GM23338 (cell line): ENCODE data around the gene WDR62. TPM values are rescaled to one million over a fixed set of nuclear protein-coding genes. Genes with fewer than 3 reads are reported as not detected.
"Not testable (repeated sequence)": the region's sequence is repeated elsewhere in the genome, so short reads cannot be mapped to it uniquely, and the experiment has no call there.

ENCODE experiments used
- ATAC-seq: fragments of 200-7000 bp; cut with Tn5 transposase; 3 replicates; pipeline ENCODE4 v1.9.1; 2020
- DNase-seq: peaks from one replicate; pipeline ENCODE4 v3.0.0-alpha.2; 2015; ENCODE audit warnings: low spot score
- H2AFZ ChIP-seq: fragments of 200-600 bp; sonication (generic); 2 replicates; pipeline ENCODE4 v1.8.0; 2016; ENCODE audit warnings: antibody characterized with exemption, mild to moderate bottlenecking, moderate library complexity
- H3F3A ChIP-seq: fragments of 200-600 bp; sonication (generic); replicated peaks from 2 replicates; pipeline ENCODE4 v1.8.0; 2017; ENCODE audit warnings: antibody characterized with exemption, mixed run types, low read depth
- H3K27ac ChIP-seq: fragments of 200-600 bp; sonication (generic); 2 replicates; pipeline ENCODE4 v1.6.1; 2016; ENCODE audit warnings: low read depth
- H3K27me3 ChIP-seq: fragments of 200-600 bp; sonication (generic); 2 replicates; pipeline ENCODE4 v1.8.0; 2016; ENCODE audit warnings: mild to moderate bottlenecking, mixed run types, moderate library complexity; ENCODE audit not compliant: insufficient read depth
- H3K36me3 ChIP-seq: fragments of 200-600 bp; sonication (generic); 2 replicates; pipeline ENCODE4 v1.8.0; 2016; ENCODE audit warnings: mild to moderate bottlenecking; ENCODE audit not compliant: insufficient read depth
- H3K4me1 ChIP-seq: fragments of 200-600 bp; sonication (generic); 2 replicates; pipeline ENCODE4 v1.8.0; 2016; ENCODE audit warnings: mild to moderate bottlenecking, moderate library complexity; ENCODE audit not compliant: insufficient read depth
- H3K4me2 ChIP-seq: fragments of 200-600 bp; sonication (generic); 2 replicates; pipeline ENCODE4 v1.7.1; 2017; ENCODE audit warnings: mixed run types
- H3K4me3 ChIP-seq: fragments of 200-600 bp; sonication (generic); 2 replicates; pipeline ENCODE4 v1.6.1; 2016; ENCODE audit warnings: mixed run types
- H3K79me2 ChIP-seq: fragments of 200-600 bp; sonication (generic); replicated peaks from 2 replicates; pipeline ENCODE4 v1.8.0; 2017; ENCODE audit warnings: mild to moderate bottlenecking; ENCODE audit not compliant: insufficient read depth
- H3K9me2 ChIP-seq: fragments of 200-600 bp; sonication (generic); 2 replicates; pipeline ENCODE4 v1.8.0; 2017; ENCODE audit not compliant: insufficient read depth
- H4K20me1 ChIP-seq: fragments of 200-600 bp; sonication (generic); replicated peaks from 2 replicates; pipeline ENCODE4 v1.8.0; 2017; ENCODE audit warnings: mild to moderate bottlenecking; ENCODE audit not compliant: insufficient read depth
- H3K27ac Mint-ChIP-seq: 2 replicates; pipeline ENCODE4 v1.8.0; 2020; ENCODE audit warnings: inconsistent platforms, mild to moderate bottlenecking, moderate library complexity, mixed read lengths
- H3K27me3 Mint-ChIP-seq: 3 replicates; pipeline ENCODE4 v1.8.0; 2022; ENCODE audit warnings: low read depth, mild to moderate bottlenecking, moderate library complexity, mixed read lengths, inconsistent platforms; ENCODE audit not compliant: insufficient read depth, poor library complexity
- H3K36me3 Mint-ChIP-seq: 3 replicates; pipeline ENCODE4 v1.8.0; 2021; ENCODE audit warnings: low read depth, mild to moderate bottlenecking, inconsistent platforms, moderate library complexity, mixed read lengths
- H3K4me1 Mint-ChIP-seq: 3 replicates; pipeline ENCODE4 v1.8.0; 2020; ENCODE audit warnings: mild to moderate bottlenecking, inconsistent platforms, mixed read lengths
- H3K4me3 Mint-ChIP-seq: 3 replicates; pipeline ENCODE4 v1.8.0; 2021; ENCODE audit warnings: moderate library complexity, mild to moderate bottlenecking, inconsistent platforms, mixed read lengths
- H3K9me3 Mint-ChIP-seq: 3 replicates; pipeline ENCODE4 v1.8.0; 2020; ENCODE audit warnings: moderate library complexity, mild to moderate bottlenecking, inconsistent platforms, mixed read lengths
- CREB1 ChIP-seq: fragments of 250-450 bp; sonication (Bioruptor Pico); IDR thresholded peaks from 2 replicates; pipeline ENCODE4 v1.5.0; 2020; ENCODE audit warnings: low read depth, mild to moderate bottlenecking, moderate library complexity
- STAT1 ChIP-seq: IDR thresholded peaks from one replicate; pipeline ENCODE4 v1.6.1; 2016; ENCODE audit warnings: antibody characterized with exemption; ENCODE audit not compliant: unreplicated experiment
- polyA plus RNA-seq: library from polyadenylated mRNA; unstranded; fragments of >200 nt; fragmentation: Nextera tagmentation; extraction: Ambion mirVana; gene quantifications from 2 replicates; pipeline ENCODE4 v1.2.1, GENCODE V29; 2016
- total RNA-seq: library from RNA; depleted of rRNA; stranded (reverse); fragments of >200 nt; shearing (Covaris generic); gene quantifications from 2 replicates; pipeline ENCODE4 v1.2.3, GENCODE V29; 2014
- TF ChIP-seq, protein P1 (sequence below): fragments of 250-450 bp; sonication (Bioruptor Pico); IDR thresholded peaks from 2 replicates; pipeline ENCODE4 v1.5.0; 2020; ENCODE audit warnings: mild to moderate bottlenecking, moderate library complexity
- TF ChIP-seq, protein P2 (sequence below), 2 experiments: fragments of 200-600 bp in 1 of 2; sonication (generic) in 1 of 2; conservative IDR thresholded peaks; 2 replicates each; pipeline versions ENCODE4 v1.5.1 to v1.6.1; 2016 to 2017; ENCODE audit warnings: antibody characterized with exemption in 2 of 2, low read depth in 2 of 2, mild to moderate bottlenecking in 2 of 2, moderate library complexity in 1 of 2

WDR62 gene
- total and polyA plus RNA-seq, 2 experiments from 2014 or later = 14.1 to 45.4 TPM

DNA sequence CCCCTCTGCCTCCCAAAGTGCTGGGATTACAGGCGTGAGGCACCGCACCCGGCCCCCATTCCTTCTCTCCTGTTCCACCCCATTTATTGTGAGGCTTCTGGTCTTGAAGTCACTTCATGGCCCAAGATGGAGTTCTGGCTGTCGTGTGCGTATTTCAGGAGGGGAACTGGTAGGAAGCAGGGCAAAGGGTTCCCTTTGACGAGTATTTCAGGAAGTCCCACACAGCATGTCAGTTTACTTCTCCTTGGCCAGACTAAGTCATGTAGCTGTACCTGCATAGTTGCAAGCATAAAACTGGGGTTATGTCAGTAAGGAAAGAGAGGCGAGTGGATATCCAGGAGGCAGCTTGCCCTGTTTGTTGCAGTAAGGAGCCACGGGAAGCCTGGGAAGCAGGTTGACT lies 10.1 kb downstream of the WDR62 start (continued):
- TF ChIP-seq, protein P1, sequence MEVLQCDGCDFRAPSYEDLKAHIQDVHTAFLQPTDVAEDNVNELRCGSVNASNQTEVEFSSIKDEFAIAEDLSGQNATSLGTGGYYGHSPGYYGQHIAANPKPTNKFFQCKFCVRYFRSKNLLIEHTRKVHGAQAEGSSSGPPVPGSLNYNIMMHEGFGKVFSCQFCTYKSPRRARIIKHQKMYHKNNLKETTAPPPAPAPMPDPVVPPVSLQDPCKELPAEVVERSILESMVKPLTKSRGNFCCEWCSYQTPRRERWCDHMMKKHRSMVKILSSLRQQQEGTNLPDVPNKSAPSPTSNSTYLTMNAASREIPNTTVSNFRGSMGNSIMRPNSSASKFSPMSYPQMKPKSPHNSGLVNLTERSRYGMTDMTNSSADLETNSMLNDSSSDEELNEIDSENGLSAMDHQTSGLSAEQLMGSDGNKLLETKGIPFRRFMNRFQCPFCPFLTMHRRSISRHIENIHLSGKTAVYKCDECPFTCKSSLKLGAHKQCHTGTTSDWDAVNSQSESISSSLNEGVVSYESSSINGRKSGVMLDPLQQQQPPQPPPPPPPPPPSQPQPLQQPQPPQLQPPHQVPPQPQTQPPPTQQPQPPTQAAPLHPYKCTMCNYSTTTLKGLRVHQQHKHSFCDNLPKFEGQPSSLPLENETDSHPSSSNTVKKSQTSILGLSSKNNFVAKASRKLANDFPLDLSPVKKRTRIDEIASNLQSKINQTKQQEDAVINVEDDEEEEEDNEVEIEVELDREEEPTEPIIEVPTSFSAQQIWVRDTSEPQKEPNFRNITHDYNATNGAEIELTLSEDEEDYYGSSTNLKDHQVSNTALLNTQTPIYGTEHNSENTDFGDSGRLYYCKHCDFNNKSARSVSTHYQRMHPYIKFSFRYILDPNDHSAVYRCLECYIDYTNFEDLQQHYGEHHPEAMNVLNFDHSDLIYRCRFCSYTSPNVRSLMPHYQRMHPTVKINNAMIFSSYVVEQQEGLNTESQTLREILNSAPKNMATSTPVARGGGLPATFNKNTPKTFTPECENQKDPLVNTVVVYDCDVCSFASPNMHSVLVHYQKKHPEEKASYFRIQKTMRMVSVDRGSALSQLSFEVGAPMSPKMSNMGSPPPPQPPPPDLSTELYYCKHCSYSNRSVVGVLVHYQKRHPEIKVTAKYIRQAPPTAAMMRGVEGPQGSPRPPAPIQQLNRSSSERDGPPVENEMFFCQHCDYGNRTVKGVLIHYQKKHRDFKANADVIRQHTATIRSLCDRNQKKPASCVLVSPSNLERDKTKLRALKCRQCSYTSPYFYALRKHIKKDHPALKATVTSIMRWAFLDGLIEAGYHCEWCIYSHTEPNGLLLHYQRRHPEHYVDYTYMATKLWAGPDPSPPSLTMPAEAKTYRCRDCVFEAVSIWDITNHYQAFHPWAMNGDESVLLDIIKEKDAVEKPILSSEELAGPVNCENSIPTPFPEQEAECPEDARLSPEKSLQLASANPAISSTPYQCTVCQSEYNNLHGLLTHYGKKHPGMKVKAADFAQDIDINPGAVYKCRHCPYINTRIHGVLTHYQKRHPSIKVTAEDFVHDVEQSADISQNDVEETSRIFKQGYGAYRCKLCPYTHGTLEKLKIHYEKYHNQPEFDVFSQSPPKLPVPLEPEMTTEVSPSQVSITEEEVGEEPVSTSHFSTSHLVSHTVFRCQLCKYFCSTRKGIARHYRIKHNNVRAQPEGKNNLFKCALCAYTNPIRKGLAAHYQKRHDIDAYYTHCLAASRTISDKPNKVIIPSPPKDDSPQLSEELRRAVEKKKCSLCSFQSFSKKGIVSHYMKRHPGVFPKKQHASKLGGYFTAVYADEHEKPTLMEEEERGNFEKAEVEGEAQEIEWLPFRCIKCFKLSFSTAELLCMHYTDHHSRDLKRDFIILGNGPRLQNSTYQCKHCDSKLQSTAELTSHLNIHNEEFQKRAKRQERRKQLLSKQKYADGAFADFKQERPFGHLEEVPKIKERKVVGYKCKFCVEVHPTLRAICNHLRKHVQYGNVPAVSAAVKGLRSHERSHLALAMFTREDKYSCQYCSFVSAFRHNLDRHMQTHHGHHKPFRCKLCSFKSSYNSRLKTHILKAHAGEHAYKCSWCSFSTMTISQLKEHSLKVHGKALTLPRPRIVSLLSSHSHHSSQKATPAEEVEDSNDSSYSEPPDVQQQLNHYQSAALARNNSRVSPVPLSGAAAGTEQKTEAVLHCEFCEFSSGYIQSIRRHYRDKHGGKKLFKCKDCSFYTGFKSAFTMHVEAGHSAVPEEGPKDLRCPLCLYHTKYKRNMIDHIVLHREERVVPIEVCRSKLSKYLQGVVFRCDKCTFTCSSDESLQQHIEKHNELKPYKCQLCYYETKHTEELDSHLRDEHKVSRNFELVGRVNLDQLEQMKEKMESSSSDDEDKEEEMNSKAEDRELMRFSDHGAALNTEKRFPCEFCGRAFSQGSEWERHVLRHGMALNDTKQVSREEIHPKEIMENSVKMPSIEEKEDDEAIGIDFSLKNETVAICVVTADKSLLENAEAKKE (CRISPR knock-in tag) = no peak
- TF ChIP-seq, protein P2, sequence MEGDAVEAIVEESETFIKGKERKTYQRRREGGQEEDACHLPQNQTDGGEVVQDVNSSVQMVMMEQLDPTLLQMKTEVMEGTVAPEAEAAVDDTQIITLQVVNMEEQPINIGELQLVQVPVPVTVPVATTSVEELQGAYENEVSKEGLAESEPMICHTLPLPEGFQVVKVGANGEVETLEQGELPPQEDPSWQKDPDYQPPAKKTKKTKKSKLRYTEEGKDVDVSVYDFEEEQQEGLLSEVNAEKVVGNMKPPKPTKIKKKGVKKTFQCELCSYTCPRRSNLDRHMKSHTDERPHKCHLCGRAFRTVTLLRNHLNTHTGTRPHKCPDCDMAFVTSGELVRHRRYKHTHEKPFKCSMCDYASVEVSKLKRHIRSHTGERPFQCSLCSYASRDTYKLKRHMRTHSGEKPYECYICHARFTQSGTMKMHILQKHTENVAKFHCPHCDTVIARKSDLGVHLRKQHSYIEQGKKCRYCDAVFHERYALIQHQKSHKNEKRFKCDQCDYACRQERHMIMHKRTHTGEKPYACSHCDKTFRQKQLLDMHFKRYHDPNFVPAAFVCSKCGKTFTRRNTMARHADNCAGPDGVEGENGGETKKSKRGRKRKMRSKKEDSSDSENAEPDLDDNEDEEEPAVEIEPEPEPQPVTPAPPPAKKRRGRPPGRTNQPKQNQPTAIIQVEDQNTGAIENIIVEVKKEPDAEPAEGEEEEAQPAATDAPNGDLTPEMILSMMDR (conservative IDR thresholded peaks at IDR 0.05; ENCODE audit: low read depth in 2 of 2) = no peak

DNA sequence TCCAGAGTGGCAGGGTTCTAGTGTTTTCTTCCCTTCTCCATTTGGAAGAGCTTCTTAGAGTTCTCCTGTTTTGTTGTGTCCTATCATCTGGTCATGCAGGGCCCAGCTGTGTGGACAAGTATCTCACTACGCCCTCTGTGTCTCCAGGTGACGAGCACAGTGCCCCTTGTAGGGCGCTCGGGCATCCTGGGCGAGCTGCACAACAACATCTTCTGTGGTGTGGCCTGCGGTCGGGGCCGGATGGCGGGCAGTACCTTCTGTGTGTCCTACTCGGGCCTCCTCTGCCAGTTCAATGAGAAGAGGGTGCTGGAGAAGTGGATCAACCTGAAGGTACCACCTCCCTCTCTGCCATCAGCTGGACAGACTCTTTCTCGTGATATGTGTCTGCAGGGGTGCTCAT lies 13.0 kb downstream of the WDR62 start:
- Mint-ChIP-seq H3K27me3 (peaks cover 7% of the 10 kb centered on the region), H3K4me1 (no peaks in the 10 kb centered on the region), H3K27ac (no peak overlapping the region), H3K9me3 (peaks cover 4% of the 10 kb centered on the region; the same call in 1 of the 3 replicates), H3K4me3 (no peak overlapping the region), H3K36me3 (peaks cover 86% of the 10 kb centered on the region)
- peaks cover 6% of the 10 kb centered on the region; the same call in 1 of the 2 replicates for H3F3A ChIP-seq
- H3K27me3 ChIP-seq = no peaks in the 10 kb centered on the region
- no peak overlapping the region for H3K4me2 ChIP-seq
- H3K36me3 ChIP-seq = peaks cover 37% of the 10 kb centered on the region; the same call in 1 of the 2 replicates
- no peaks in the 10 kb centered on the region for H3K9me2 ChIP-seq
- no peak overlapping the region for H3K4me3 ChIP-seq
- no peak overlapping the region for H2AFZ ChIP-seq
- H4K20me1 ChIP-seq = peaks cover 4% of the 10 kb centered on the region; the same call in 1 of the 2 replicates
- no peak for ATAC-seq
- TF ChIP-seq CREB1 (CRISPR knock-in tag) (no peak), STAT1 (no peak)
- no peaks in the 10 kb centered on the region for H3K4me1 ChIP-seq
- H3K79me2 ChIP-seq = no peaks in the 10 kb centered on the region
- H3K27ac ChIP-seq = no peak overlapping the region
- no peak for DNase-seq

DNA sequence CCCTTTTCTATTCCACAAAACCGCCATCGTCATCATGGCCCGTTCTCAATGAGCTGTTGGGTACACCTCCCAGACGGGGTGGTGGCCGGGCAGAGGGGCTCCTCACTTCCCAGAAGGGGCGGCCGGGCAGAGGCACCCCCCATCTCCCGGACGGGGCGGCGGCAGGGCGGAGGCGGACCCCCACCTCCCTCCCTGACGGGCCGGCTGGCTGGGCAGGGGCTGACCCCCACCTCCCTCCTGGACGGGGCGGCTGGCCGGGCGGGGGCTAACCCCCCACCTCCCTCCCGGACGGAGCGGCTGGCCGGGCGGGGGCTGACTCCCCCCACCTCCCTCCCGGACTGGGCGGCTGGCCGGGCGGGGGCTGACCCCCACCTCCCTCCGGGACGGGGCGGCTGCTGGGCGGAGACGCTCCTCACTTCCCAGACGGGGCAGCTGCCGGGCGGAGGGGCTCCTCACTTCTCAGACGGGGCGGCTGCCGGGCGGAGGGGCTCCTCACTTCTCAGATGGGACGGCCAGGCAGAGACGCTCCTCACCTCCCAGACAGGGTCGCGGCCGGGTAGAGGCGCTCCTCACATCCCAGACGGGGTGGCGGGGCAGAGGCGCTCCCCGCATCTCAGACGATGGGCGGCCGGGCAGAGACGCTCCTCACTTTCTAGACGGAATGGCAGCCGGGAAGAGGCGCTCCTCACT lies 14.3 kb downstream of the WDR62 start:
- not testable (repeated sequence) for ATAC-seq, H3K27me3 Mint-ChIP-seq
- H3K36me3 ChIP-seq = peaks cover 41% of the 10 kb centered on the region; the same call in 1 of the 2 replicates

More for the DNA sequence above, 14.3 kb downstream of the WDR62 start:
- H2AFZ ChIP-seq, H3K27me3 ChIP-seq, H3K27ac ChIP-seq, H3K9me3 Mint-ChIP-seq, H3K27ac Mint-ChIP-seq, H3K4me1 ChIP-seq, H3K4me3 ChIP-seq, H3F3A ChIP-seq, H3K4me3 Mint-ChIP-seq, H3K9me2 ChIP-seq, H4K20me1 ChIP-seq, H3K4me1 Mint-ChIP-seq, DNase-seq, H3K79me2 ChIP-seq, H3K4me2 ChIP-seq: not testable (repeated sequence)
- H3K36me3 Mint-ChIP-seq = peaks cover 87% of the 10 kb centered on the region
